Stimulated activated CD4-positive, alpha-beta T cell treated with anti-CD3 and anti-CD28 coated beads, TNF-alpha, amount 100 ng/mL, for 24 hours (primary cell): ENCODE data around the gene LMF1.
A peak's percentile ranks its signal among the peaks of the same experiment; 100 is the strongest.

Source experiments
- DNase-seq, 3 experiments: peaks; one replicate each; pipeline ENCODE4 v3.0.0-alpha.2; 2020; ENCODE audit warnings: low read depth in 3 of 3

LMF1 gene

GRCh38 chr16:1002399-1003166 is 31.8 kb upstream of the LMF1 start:
- peak; percentile 60 to 87 (median 71) for DNase-seq

GRCh38 chr16:1001096-1001495 is 30.3 kb upstream of the LMF1 start:
- DNase-seq, result no peak

GRCh38 chr16:1000608-1001007 is 29.8 kb upstream of the LMF1 start:
- DNase-seq, result no peak

- DNase-seq, result no peak
Observed at GRCh38 chr16:999677-1000076, 28.9 kb upstream of the LMF1 start.

DNA sequence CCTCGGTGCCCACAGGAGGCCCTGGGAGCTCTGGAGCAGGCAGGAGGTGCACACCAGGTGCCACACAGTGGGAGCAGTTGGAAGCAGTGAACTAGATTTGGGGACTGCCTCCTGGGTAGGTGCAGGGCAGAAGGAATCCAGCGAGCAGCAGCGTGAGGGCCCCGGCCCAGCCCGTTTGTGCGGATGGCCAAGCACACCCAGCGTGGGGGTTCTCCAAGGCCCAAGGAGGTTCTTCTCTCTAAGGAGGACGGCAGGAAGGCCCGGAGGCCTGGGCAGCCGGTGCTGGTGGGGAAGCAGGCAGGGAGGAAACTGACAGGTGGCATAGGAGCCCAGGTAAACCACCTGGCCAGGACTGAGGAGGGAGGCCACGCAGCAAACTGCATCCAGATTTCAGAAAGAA is 27.8 kb upstream of the LMF1 start:
- DNase-seq, result no peak

DNA sequence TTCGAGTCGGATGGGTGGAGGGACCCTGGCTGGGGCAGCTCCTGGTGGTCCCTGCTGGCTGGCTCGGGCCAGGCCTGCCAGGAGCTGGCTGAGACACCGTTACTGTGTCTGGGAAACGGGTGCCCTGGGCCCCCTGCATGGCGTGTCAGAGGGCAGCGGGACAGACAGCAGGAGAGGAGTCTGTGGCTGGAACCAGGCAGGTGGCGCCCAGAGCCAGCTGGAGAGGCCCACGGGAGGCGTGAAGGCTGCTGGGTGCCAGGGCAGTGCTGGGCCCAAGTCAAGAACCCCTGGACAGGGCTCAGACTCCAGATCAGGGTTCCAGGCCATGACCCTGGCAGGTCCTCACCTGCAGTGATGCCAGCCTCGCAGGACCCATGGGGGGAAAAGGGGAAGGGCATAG is 27.4 kb upstream of the LMF1 start:
- DNase-seq, result no peak

- peak in 1 of 3 experiments; percentile 63 for DNase-seq
Observed at GRCh38 chr16:997440-998051, 26.8 kb upstream of the LMF1 start.

- no peak for DNase-seq
Observed at GRCh38 chr16:996681-997080, 25.9 kb upstream of the LMF1 start.

DNA sequence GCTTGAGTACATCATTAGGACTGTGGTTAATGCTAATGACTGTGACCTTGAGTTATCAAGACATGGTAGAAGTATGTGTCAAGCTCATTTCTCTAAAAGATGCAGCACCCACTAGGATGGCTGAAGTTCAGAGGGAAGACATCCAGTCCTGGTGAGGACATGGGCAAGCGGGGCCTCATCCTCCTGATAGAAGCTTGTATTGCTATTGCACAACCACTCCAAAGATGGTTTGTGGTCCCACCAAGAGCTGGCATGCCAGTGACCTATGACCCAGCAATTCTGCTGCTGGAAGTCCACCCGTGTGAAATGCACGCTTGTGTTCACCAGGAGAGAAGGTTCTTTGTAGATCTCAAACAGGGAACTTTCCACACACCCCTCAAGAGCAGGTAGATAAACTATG is 25.0 kb upstream of the LMF1 start:
- no peak for DNase-seq

- DNase-seq, result no peak
Observed at GRCh38 chr16:995087-995486, 24.3 kb upstream of the LMF1 start.

DNA sequence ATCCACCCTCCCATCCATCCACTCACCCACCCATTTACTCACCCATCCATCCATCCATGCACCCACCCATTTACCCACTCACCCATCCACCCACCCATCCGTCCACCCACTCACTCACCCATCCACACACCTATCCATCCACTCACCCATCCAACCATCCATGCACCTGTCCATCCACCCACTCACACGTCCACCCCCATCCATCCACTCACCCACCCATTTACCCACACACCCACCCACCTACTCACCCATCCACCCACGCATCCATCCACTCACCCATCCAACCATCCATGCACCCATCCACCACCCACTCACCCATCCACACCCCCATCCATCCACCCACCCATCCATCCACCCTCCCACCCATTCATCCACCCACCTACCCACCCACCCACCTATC is 22.9 kb upstream of the LMF1 start:
- DNase-seq, result no peak

DNA sequence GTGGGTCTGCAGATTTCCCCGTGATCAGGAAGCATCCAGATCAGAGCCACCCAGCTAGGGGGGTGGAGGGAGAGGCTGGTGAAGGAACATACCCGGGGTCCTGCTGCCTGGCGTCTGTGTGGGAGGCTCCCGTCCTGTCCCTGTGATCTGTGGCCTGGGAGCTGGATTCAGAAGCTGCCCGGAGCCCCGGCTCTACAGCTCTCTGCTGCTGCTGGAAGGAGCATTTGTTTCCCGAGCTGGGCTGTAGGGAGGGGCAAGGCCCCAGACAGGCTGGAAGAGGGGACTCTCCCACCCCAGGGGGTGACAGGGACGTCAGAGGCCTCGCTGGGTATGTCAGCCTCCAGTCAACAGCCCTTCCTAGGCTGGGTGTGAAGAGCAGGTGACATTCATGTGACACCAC is 21.0 kb upstream of the LMF1 start:
- no peak for DNase-seq

DNA sequence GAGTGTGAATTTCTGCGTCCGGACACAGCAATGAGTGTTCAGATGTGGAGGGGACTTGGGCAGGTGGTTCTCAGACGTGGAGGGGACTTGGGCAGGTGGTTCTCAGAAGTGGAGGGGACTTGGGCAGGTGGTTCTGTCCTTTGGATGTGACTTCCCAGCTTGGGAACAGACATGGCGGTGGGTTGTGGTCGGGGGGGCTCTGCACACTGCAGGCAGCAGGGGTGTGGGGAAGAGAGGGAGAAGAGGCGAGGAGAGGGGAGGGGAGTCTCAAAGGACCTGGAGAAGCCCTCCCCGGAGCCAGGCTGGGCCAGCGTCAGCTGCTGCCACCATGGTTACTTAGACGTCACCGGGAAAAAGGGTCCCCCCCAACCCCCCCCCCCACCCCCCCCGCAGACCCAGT is 20.6 kb upstream of the LMF1 start:
- no peak for DNase-seq

DNA sequence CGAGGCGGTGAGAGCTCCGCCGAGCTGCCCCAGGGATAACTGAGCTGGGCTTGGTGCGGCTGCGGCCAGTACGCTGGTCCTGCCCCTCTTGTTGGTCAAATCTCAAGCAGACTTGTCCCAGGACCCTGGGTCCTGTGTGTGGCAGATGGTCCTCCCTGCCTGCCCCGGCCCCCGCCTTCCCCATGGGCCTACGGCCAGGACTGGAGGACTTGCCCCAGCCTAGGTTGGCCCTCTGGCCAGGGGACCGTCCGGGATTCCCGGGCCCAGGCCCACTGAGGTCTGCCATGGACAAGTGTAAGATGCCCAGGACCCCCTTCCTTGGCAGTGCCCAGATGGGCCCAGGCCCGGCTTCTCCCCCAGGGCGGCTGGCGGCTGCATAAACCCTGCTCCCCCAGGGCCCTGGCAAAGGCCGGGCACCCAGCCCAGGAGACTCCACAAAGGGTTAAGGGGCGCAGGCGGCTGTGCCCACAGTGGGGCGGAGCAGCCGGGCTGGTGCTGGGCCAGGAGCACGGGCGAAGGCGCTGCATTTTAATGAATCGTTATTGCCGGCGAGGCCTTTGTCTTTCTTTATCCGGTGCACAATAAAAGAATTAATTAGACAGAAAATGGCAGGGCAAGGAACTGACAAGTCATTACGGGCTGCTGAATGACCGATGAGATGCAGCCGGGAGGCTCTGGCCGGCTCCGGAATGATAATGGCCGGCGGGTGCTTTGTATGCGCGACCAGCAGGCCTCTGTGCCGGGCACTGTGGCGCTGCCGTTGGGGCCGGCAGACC is 19.9 kb upstream of the LMF1 start:
- DNase-seq, result no peak

DNA sequence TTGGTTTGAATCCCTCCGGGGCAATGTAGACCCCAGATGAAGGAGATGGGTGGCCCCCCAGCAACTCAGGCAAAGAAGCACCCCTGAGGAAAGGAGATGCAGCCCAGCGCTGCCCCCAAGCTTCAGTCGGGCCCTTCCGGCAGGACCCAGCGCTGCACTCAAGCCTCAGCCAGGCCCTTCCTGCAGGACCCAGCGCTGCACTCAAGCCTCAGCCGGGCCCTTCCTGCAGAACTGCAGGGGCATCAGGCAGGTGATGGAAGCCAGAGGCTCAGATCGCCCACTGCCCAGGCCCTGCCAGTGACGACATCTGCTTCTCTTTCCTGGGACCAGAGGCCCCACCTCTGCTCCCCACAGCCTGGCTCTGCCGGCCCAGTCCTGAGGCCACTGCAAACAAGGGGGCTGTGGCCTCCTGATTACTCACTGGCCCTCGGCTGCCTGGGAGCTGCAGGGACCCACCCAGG is 18.6 kb upstream of the LMF1 start:
- DNase-seq, result no peak

- no peak for DNase-seq
Observed at GRCh38 chr16:988471-989353, 17.9 kb upstream of the LMF1 start.

- DNase-seq, result no peak
Observed at GRCh38 chr16:987906-988305, 17.1 kb upstream of the LMF1 start.

GRCh38 chr16:986925-987582 is 16.3 kb upstream of the LMF1 start:
- no peak for DNase-seq

- no peak for DNase-seq
Observed at GRCh38 chr16:986411-986810, 15.6 kb upstream of the LMF1 start.

DNA sequence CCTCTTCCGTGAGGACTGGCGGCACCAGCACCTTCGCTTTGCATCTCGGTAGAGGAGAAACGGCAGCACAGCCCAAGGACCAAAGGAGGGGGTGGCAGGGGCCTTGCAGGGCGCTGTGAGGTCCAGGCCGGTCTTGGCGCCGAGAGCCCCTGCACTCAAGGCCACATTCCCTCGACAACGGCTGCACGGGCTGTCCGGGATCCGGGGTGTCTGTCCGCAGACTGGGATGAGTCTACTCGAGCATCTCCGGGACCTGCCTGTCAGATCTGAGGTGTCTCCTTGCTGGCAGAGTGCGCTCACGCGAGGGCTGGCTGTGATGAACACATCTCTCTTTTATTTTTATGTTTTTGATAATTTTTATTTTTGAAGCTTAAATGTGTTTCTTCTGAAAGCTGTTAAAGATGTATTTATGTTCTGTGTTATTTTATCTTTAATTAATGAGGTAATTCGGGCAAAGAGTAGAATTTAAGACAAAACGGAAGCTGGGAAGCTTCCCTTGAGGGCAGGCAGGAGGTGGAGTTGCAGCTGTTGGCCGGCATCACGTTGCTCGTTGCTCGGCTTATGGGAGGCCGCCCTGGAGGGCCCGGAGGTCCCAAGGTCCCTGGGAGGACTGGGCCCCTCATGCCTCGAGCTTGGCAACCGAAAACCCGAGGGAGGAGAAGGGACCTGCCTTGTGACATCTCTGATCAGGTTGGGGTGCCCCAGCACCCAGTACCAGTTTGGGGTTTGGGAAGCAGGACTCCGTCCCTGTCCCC is 15.0 kb upstream of the LMF1 start:
- no peak for DNase-seq
